H9 (cell line): ENCODE data around the gene ACTL9. TPM values are rescaled to one million over a fixed set of nuclear protein-coding genes. Genes with fewer than 3 reads are reported as not detected.

Source experiments
- DNase-seq: peaks from one replicate; pipeline ENCODE4 v3.0.0-alpha.2; 2017
- H2AFZ ChIP-seq: one replicate; pipeline ENCODE4 v1.6.1; 2013; ENCODE audit warnings: mild to moderate bottlenecking, low read length, control low read depth, moderate library complexity
- H2AK5ac ChIP-seq: 2 replicates; pipeline ENCODE4 v1.6.1; 2013; ENCODE audit warnings: low read length, control low read depth, mixed read lengths; ENCODE audit not compliant: insufficient read length
- H2BK120ac ChIP-seq: one replicate; pipeline ENCODE4 v1.6.1; 2013; ENCODE audit warnings: low read depth, mild to moderate bottlenecking, low read length, control low read depth, inconsistent platforms; ENCODE audit not compliant: poor library complexity, severe bottlenecking
- H2BK12ac ChIP-seq: 2 replicates; pipeline ENCODE4 v1.6.1; 2013; ENCODE audit warnings: low read length, control low read depth, mixed read lengths, low read depth; ENCODE audit not compliant: insufficient read length
- H2BK15ac ChIP-seq: 2 replicates; pipeline ENCODE4 v1.6.1; 2013; ENCODE audit warnings: low read depth, low read length, control low read depth
- H2BK20ac ChIP-seq: one replicate; pipeline ENCODE4 v1.6.1; 2013; ENCODE audit warnings: low read depth, mild to moderate bottlenecking, low read length, control low read depth, inconsistent platforms; ENCODE audit not compliant: poor library complexity, severe bottlenecking
- H2BK5ac ChIP-seq: 2 replicates; pipeline ENCODE4 v1.6.1; 2013; ENCODE audit warnings: low read length, control low read depth, mixed read lengths; ENCODE audit not compliant: insufficient read length
- H3K14ac ChIP-seq: 2 replicates; pipeline ENCODE4 v1.6.1; 2013; ENCODE audit warnings: low read length, control low read depth; ENCODE audit not compliant: insufficient read depth
- H3K18ac ChIP-seq: 2 replicates; pipeline ENCODE4 v1.6.1; 2013; ENCODE audit warnings: low read depth, mild to moderate bottlenecking, mixed read lengths, low read length, control low read depth; ENCODE audit not compliant: insufficient read length
- H3K23ac ChIP-seq: 2 replicates; pipeline ENCODE4 v1.6.1; 2013; ENCODE audit warnings: low read length, control low read depth, mixed read lengths, low read depth; ENCODE audit not compliant: insufficient read length
- H3K23me2 ChIP-seq: 2 replicates; pipeline ENCODE4 v1.6.1; 2013; ENCODE audit warnings: low read depth, mild to moderate bottlenecking, mixed read lengths, low read length, control low read depth; ENCODE audit not compliant: insufficient read length, poor library complexity, severe bottlenecking
- H3K27ac ChIP-seq: 2 replicates; pipeline ENCODE4 v1.5.1; 2013; ENCODE audit warnings: low read length, control low read depth, mixed read lengths, low read depth; ENCODE audit not compliant: insufficient read length
- H3K27me3 ChIP-seq: 2 replicates; pipeline ENCODE4 v1.6.1; 2013; ENCODE audit warnings: low read length, control low read depth, inconsistent platforms; ENCODE audit not compliant: insufficient read depth
- H3K4ac ChIP-seq: 2 replicates; pipeline ENCODE4 v1.6.1; 2013; ENCODE audit warnings: low read depth, mild to moderate bottlenecking, control low read depth, inconsistent platforms, low read length, moderate library complexity
- H3K4me1 ChIP-seq: 2 replicates; pipeline ENCODE4 v1.6.1; 2013; ENCODE audit warnings: low read length, control low read depth, inconsistent platforms; ENCODE audit not compliant: insufficient read depth
- H3K4me2 ChIP-seq: 2 replicates; pipeline ENCODE4 v1.6.1; 2013; ENCODE audit warnings: low read length, control low read depth, mixed read lengths; ENCODE audit not compliant: insufficient read length, insufficient read depth
- H3K56ac ChIP-seq: 2 replicates; pipeline ENCODE4 v1.6.1; 2013; ENCODE audit warnings: low read depth, mild to moderate bottlenecking, mixed read lengths, low read length, control low read depth; ENCODE audit not compliant: insufficient read length
- H3K79me1 ChIP-seq: 2 replicates; pipeline ENCODE4 v1.6.1; 2013; ENCODE audit warnings: low read depth, mild to moderate bottlenecking, moderate library complexity, low read length, control low read depth, inconsistent platforms; ENCODE audit not compliant: insufficient read depth, poor library complexity, severe bottlenecking
- H3K79me2 ChIP-seq: 2 replicates; pipeline ENCODE4 v1.6.1; 2013; ENCODE audit warnings: low read length, control low read depth, inconsistent platforms; ENCODE audit not compliant: insufficient read depth
- H3K9ac ChIP-seq: 2 replicates; pipeline ENCODE4 v1.6.1; 2013; ENCODE audit warnings: low read length, control low read depth, mixed read lengths; ENCODE audit not compliant: insufficient read length; ENCODE audit errors: extremely low read depth
- H3K9me3 ChIP-seq: one replicate; pipeline ENCODE4 v1.6.1; 2013; ENCODE audit warnings: low read depth, low read length, inconsistent platforms; ENCODE audit not compliant: control insufficient read depth
- H3T11ph ChIP-seq: one replicate; pipeline ENCODE4 v1.6.1; 2013; ENCODE audit warnings: mild to moderate bottlenecking, low read length, control low read depth, inconsistent platforms
- H4K20me1 ChIP-seq: one replicate; pipeline ENCODE4 v1.6.1; 2013; ENCODE audit not compliant: control insufficient read depth, insufficient read length, insufficient read depth
- H4K5ac ChIP-seq: 2 replicates; pipeline ENCODE4 v1.6.1; 2013; ENCODE audit warnings: low read depth, mild to moderate bottlenecking, mixed read lengths, low read length, control low read depth; ENCODE audit not compliant: insufficient read length
- H4K8ac ChIP-seq: replicated peaks from 2 replicates; pipeline ENCODE4 v1.6.1; 2013; ENCODE audit warnings: low read length, control low read depth, mixed read lengths, low read depth; ENCODE audit not compliant: insufficient read length
- H4K91ac ChIP-seq: 2 replicates; pipeline ENCODE4 v1.6.1; 2013; ENCODE audit warnings: low read depth, mild to moderate bottlenecking, moderate library complexity, mixed read lengths, low read length, control low read depth; ENCODE audit not compliant: insufficient read length
- H3K27ac Mint-ChIP-seq, 3 experiments: 2 replicates in 2 of 3; 3 replicates in 1 of 3; pipeline ENCODE4 v1.8.0; 2020 to 2021; ENCODE audit warnings: mixed read lengths in 3 of 3, mild to moderate bottlenecking in 1 of 3, moderate library complexity in 1 of 3
- H3K27me3 Mint-ChIP-seq: 2 replicates; pipeline ENCODE4 v1.8.0; 2021; ENCODE audit warnings: low read depth, mild to moderate bottlenecking, moderate library complexity, mixed read lengths
- H3K36me3 Mint-ChIP-seq, 3 experiments: 2 replicates in 2 of 3; 3 replicates in 1 of 3; pipeline ENCODE4 v1.8.0; 2020 to 2021; ENCODE audit warnings: low read depth in 3 of 3, mixed read lengths in 3 of 3; ENCODE audit not compliant: insufficient read depth in 1 of 3
- H3K4me1 Mint-ChIP-seq, 2 experiments: 2 replicates each; pipeline ENCODE4 v1.8.0; 2020; ENCODE audit warnings: mixed read lengths in 2 of 2
- H3K4me3 Mint-ChIP-seq, 2 experiments: 2 replicates in 1 of 2; 3 replicates in 1 of 2; pipeline ENCODE4 v1.8.0; 2020 to 2021; ENCODE audit warnings: mild to moderate bottlenecking in 2 of 2, mixed read lengths in 2 of 2, moderate library complexity in 1 of 2
- H3K9me3 Mint-ChIP-seq, 2 experiments: 2 replicates in 1 of 2; 3 replicates in 1 of 2; pipeline ENCODE4 v1.8.0; 2020; ENCODE audit warnings: mild to moderate bottlenecking in 2 of 2, mixed read lengths in 2 of 2, moderate library complexity in 1 of 2
- WGBS: extraction: QIAGEN DNeasy Blood & Tissue Kit; methylation state at CpG from one replicate; pipeline ENCODE4 v1.1.7; 2013; ENCODE audit warnings: missing lambda C conversion rate, low lambda C conversion rate, mixed read lengths; ENCODE audit not compliant: insufficient read length; ENCODE audit errors: extremely low coverage; 5-methylcytosine and 5-hydroxymethylcytosine counted together
- total RNA-seq: library from RNA; stranded (reverse); gene quantifications from 2 replicates; pipeline ENCODE4 v1.2.1, GENCODE V29; 2021
- TF ChIP-seq, protein P1 (sequence below): fragments of 200-600 bp; sonication (generic); conservative IDR thresholded peaks from 3 replicates; pipeline ENCODE4 v1.8.0; 2021; ENCODE audit warnings: antibody characterized with exemption, mild to moderate bottlenecking

Gene ACTL9
- total RNA-seq, 1 experiment from 2014 or later, result not detected

DNA sequence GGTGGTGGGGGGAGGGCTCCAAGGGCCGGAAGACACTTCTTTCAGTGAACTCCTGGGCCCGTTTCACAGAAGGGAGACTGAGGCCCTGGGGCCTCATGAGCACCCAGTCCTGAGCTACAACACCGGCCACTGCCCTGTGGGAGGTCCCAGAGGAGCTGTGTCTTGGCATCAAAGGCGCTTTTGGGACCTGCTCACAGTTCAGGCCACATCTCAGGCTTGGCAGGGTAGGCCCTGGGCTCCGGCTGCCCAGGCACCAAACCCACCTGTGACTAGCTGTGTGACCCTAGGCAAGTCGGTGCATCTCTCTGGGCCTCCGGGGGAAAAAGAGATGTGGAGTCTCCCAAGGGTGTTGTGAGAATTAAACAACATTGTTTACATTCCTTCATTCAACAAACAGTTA is 38.7 kb downstream of the ACTL9 start:
- Histone ChIP-seq H3K27me3 (no peaks in the 10 kb centered on the region), H2BK120ac (no peak overlapping the region), H3K23me2 (no peaks in the 10 kb centered on the region), H2BK15ac (no peak overlapping the region), H4K20me1 (no peaks in the 10 kb centered on the region), H3K79me2 (no peaks in the 10 kb centered on the region), H2AK5ac (no peak overlapping the region), H2BK20ac (no peak overlapping the region), H2BK12ac (no peak overlapping the region), H4K5ac (no peak overlapping the region), H3K79me1 (no peaks in the 10 kb centered on the region), H3K18ac (no peak overlapping the region), H3K9me3 (no peaks in the 10 kb centered on the region), H3K4ac (no peak overlapping the region), H3K23ac (no peak overlapping the region), H2AFZ (no peak overlapping the region), H3K56ac (no peak overlapping the region), H3K27ac (no peak overlapping the region), H2BK5ac (no peak overlapping the region), H3T11ph (no peak overlapping the region), H3K4me2 (no peak overlapping the region), H4K91ac (no peak overlapping the region), H3K9ac (no peak overlapping the region), H4K8ac (no peak overlapping the region), H3K14ac (no peak overlapping the region), H3K4me1 (no peaks in the 10 kb centered on the region)
- Mint-ChIP-seq H3K9me3 (peaks cover 0 to 11% of the 10 kb centered on the region in 2 experiments; a peak in 2 of 5 replicates), H3K4me1 (peaks cover 0 to 17% of the 10 kb centered on the region in 2 experiments; a peak in 3 of 4 replicates), H3K27ac (no peak overlapping the region), H3K27me3 (peaks cover 19% of the 10 kb centered on the region), H3K36me3 (no peaks in the 10 kb centered on the region; a peak in 1 of 7 replicates), H3K4me3 (no peak overlapping the region)
- DNase-seq, result no peak
- no CpG with 5 or more reads among the region's 7 CpGs for WGBS
- TF ChIP-seq, protein P1, sequence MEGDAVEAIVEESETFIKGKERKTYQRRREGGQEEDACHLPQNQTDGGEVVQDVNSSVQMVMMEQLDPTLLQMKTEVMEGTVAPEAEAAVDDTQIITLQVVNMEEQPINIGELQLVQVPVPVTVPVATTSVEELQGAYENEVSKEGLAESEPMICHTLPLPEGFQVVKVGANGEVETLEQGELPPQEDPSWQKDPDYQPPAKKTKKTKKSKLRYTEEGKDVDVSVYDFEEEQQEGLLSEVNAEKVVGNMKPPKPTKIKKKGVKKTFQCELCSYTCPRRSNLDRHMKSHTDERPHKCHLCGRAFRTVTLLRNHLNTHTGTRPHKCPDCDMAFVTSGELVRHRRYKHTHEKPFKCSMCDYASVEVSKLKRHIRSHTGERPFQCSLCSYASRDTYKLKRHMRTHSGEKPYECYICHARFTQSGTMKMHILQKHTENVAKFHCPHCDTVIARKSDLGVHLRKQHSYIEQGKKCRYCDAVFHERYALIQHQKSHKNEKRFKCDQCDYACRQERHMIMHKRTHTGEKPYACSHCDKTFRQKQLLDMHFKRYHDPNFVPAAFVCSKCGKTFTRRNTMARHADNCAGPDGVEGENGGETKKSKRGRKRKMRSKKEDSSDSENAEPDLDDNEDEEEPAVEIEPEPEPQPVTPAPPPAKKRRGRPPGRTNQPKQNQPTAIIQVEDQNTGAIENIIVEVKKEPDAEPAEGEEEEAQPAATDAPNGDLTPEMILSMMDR, result no peak
